Upper lobe of left lung (tissue), 4 donors: ENCODE data around the gene NAV2.

ENCODE experiments used
- CTCF ChIP-seq, 6 experiments: fragments of 450-650 bp in 4 of 6; fragments of 200-600 bp in 2 of 6; sonication (generic) in 2 of 6; IDR thresholded peaks; one replicate each; pipeline ENCODE4 v1.5.1; 2016 to 2019; ENCODE audit warnings: antibody characterized with exemption in 6 of 6
- EP300 ChIP-seq, 4 donors: sonication (generic); formaldehyde crosslinking; IDR thresholded peaks; one replicate each; pipeline ENCODE4 v1.5.1; 2017; ENCODE audit warnings: antibody characterized with exemption in 4 of 4, control low read depth in 2 of 4
- POLR2A ChIP-seq, 4 donors: fragments of 450-650 bp; IDR thresholded peaks; one replicate each; pipeline ENCODE4 v1.5.1; 2016 to 2017; ENCODE audit warnings: antibody characterized with exemption in 4 of 4, mild to moderate bottlenecking in 2 of 4
- POLR2AphosphoS5 ChIP-seq, 2 donors: sonication (generic); formaldehyde crosslinking; IDR thresholded peaks; one replicate each; pipeline ENCODE4 v1.5.1; 2017; ENCODE audit warnings: antibody characterized with exemption in 2 of 2

DNA sequence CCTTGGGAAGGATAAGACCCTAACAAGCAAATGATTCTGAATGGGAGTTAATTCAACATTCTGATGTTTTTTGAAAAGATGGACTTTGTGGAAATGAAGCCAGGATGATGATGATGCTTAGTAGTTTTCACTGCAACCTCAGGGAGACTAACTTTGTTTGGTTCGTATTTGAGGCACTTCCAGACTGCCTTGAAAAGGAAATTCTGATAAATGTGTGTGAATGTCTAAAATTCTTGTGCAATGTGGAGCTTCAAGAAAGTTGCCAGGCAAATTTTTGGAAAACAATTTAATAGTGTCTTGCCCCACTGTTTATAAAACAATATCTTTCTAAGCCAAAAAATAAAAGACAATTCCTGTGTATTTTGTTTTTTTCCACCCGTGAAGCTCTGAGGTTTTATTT lies 11.2 kb upstream of the NAV2 start:
- no peak for TF ChIP-seq CTCF (IDR thresholded peaks at IDR 0.05)
- no peak for TF ChIP-seq POLR2A (IDR thresholded peaks at IDR 0.05)
- no peak for TF ChIP-seq EP300 (IDR thresholded peaks at IDR 0.05)
- no peak for TF ChIP-seq POLR2AphosphoS5 (IDR thresholded peaks at IDR 0.05)
